Measurements from ENCODE around the gene RAB5B.
A peak's percentile ranks its signal among the peaks of the same experiment; 100 is the strongest.
"Not testable (repeated sequence)": the region's sequence is repeated elsewhere in the genome, so short reads cannot be mapped to it uniquely, and the experiment has no call there.

Gene RAB5B

DNA sequence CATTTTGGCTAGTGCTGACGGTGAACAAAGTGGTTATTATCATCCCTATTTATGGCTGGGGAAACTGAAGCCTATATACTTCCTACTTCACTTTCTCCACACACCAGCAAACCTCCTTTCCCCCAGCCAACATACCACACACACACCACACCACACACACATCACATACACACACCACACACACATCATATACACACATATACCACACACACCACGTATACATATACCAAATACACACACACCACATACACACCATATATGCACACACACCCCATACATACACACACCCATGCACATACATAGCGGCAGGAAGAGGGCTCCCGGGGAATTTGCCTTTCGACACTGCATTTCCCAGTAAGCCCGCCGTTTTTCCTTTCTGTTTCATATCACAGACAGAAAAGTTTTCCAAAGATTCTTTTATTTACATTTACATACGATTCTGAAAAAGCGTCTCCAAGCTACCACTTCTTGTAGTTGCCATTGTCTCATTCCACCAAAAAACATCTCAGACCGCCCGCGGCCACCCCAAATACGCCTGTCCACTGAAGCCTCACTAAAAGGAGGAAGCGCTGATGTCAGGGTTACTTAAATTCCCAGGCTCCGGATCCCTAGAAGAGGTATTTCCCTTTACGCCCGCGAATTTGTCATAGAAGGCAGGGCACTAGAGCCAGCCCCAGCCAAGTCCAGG, 823 bp upstream of the RAB5B start:
- CTCF ChIA-PET: interaction anchor here (1.0 to 2.7 kb wide), 10 partner anchors 11 to 235 kb away, joined by 3 to 26 read pairs (median 4); partner anchors contain the start of gene SUOX

DNA sequence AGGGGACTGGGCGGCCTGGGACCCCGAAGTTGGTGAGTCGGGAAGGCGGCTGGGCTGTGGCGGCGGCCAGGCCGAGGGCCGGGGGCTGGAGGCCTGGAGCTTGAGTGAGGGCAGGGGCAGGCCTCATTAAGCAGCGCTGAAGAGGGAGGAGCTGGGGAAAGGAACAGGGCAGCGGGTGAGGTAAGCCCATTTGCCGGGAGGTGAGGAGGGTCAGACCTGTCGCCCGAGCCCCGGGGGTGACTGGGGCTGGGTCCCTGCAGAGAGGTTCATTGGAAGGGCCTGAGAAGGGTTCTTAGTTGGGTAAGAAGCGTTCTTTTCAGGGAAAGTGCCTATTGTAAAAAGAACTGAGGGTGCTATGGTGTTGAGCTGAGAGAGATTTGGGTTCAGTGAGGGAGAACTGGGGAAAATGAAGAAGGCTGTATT, 441 bp downstream of the RAB5B start:
- TF ChIP-seq, protein P1, sequence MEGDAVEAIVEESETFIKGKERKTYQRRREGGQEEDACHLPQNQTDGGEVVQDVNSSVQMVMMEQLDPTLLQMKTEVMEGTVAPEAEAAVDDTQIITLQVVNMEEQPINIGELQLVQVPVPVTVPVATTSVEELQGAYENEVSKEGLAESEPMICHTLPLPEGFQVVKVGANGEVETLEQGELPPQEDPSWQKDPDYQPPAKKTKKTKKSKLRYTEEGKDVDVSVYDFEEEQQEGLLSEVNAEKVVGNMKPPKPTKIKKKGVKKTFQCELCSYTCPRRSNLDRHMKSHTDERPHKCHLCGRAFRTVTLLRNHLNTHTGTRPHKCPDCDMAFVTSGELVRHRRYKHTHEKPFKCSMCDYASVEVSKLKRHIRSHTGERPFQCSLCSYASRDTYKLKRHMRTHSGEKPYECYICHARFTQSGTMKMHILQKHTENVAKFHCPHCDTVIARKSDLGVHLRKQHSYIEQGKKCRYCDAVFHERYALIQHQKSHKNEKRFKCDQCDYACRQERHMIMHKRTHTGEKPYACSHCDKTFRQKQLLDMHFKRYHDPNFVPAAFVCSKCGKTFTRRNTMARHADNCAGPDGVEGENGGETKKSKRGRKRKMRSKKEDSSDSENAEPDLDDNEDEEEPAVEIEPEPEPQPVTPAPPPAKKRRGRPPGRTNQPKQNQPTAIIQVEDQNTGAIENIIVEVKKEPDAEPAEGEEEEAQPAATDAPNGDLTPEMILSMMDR (IDR thresholded peaks at IDR 0.05; ENCODE audit: insufficient read depth, low read length, missing control alignments): no peak
- POLR2A ChIA-PET: interaction anchor here (0.6 to 2.2 kb wide), 19 partner anchors 8 to 1563 kb away, joined by 3 to 10 read pairs (median 4); partner anchors contain the start of genes CD63, DNAJC14, ORMDL2 and SARNP
- DNase-seq (ENCODE audit: low read depth, low spot score): no peak
- CTCF ChIA-PET: interaction anchor here (1.0 to 2.7 kb wide), 13 partner anchors 9 to 258 kb away, joined by 3 to 26 read pairs (median 4); partner anchors contain the start of genes BLOC1S1, ORMDL2, SARNP and SUOX
- H3K4me3 ChIP-seq (ENCODE audit: low read depth, low read length): peak overlapping the region; percentile 97

More for the DNA sequence above, 823 bp upstream of the RAB5B start:
- no peak for DNase-seq (ENCODE audit: low read depth, low spot score)
- peak overlapping the region; percentile 72 for H3K4me3 ChIP-seq (ENCODE audit: low read depth, low read length)
- POLR2A ChIA-PET: interaction anchor here (0.6 to 2.2 kb wide), 17 partner anchors 10 to 1693 kb away, joined by 3 to 10 read pairs (median 5); partner anchors contain the start of genes CBX5, CD63, DNAJC14 and ORMDL2
- TF ChIP-seq, protein P1 (IDR thresholded peaks at IDR 0.05; ENCODE audit: insufficient read depth, low read length, missing control alignments): no peak

DNA sequence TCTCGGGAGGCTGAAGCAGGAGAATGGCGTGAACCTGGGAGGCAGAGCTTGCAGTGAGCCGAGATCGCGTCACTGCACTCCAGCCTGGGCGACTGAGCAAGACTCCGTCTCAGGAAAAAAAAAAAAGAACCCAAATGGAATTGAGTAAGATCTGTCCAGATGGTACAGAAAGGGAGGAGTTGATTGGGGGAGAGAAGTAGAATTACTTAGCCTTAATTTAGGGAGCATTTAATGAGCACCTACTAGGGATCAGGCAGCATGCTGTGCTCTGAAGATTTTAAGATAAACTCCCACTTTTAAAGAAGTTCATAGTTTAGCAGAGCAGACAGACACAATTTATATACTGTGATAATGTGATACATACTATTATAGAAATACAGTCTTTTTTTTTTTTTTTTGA, 4.5 kb downstream of the RAB5B start:
- CTCF ChIA-PET: interaction anchor here (1.2 to 12.3 kb wide), 2 partner anchors 18 to 39 kb away, joined by 6 to 213 read pairs; partner anchors contain the start of gene SUOX
- POLR2A ChIA-PET: no interaction called here
- no peak for DNase-seq (ENCODE audit: low read depth, low spot score)
- TF ChIP-seq, protein P1 (IDR thresholded peaks at IDR 0.05; ENCODE audit: insufficient read depth, low read length, missing control alignments): no peak
- H3K4me3 ChIP-seq (ENCODE audit: low read depth, low read length): no peak overlapping the region

DNA sequence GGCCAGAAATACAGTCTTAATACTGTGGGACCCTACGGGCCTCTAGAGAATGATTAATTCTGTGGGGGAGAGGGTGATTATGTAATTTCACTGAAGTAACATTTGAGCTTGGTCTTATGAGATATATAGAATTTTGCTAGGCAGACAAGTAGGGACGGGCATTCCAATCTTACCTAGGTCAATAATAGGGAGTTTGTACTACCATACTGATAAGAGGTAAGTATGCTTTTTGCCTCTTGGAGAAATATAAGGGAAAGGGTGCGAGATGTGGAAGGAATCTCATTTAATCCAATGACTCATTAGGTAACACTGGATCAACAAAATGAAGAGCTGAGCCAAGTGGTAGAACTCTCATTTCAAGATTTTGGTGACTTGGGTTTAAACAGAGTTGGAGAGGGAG, 5.2 kb downstream of the RAB5B start:
- POLR2A ChIA-PET: no interaction called here
- no peak for DNase-seq (ENCODE audit: low read depth, low spot score)
- no peak overlapping the region for H3K4me3 ChIP-seq (ENCODE audit: low read depth, low read length)
- TF ChIP-seq, protein P1 (IDR thresholded peaks at IDR 0.05; ENCODE audit: insufficient read depth, low read length, missing control alignments): no peak
- CTCF ChIA-PET: interaction anchor here (1.2 to 12.3 kb wide), 2 partner anchors 17 to 39 kb away, joined by 6 to 213 read pairs; partner anchors contain the start of gene SUOX

DNA sequence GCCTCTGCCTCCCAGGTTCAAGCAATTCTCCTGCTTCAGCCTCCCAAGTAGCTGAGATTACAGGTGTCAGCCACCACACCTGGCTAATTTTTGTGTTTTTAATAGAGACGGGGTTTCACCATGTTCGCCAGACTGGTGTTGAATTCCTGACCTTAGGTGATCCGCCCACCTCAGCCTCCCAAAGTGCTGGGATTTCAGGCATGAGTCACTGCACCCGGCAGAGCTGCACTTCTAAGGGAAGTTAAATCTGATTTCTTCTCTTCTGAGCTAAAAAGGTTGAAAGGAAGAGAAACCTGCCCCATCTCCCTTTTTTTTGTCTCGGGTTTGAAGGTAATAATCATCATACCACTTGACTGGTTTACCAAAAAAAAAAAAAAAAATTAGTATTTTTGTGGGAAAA, 8.0 kb downstream of the RAB5B start:
- POLR2A ChIA-PET: interaction anchor here (0.8 to 1.8 kb wide), 2 partner anchors 8 to 10 kb away, joined by 3 to 10 read pairs; partner anchors contain the start of gene RAB5B

DNA sequence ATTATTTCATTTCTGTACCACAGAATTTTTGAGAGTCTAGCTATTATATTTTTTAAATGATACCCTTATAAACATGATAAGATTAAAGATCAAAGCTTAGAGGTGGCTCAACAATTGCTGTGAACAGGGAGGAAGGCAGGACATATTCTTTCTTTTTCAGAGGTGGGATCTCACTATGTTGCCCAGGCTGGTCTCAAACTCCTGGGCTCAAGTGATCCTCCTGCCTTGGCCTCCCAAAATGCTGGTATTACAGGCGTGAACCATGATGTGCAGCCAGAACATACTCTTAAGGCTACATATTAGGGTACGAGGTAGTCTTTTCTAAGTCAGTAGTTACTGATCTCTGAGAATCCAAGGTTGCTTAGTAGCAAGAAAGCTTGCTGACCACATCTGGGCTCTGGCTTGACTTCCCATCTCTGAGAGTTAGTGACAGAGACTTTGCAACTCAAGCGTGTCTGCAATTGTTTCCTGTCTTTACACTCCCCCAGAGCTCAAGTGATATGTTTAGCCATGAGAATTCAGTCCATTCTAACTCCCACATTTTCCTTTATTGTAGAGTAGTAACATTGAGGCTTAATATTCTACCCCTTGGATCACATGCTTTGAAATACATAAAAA, 8.6 kb downstream of the RAB5B start:
- TF ChIP-seq, protein P1 (IDR thresholded peaks at IDR 0.05; ENCODE audit: insufficient read depth, low read length, missing control alignments): no peak
- DNase-seq (ENCODE audit: low read depth, low spot score): no peak
- CTCF ChIA-PET: interaction anchor here (0.7 to 12.3 kb wide), 6 partner anchors 8 to 245 kb away, joined by 3 to 213 read pairs (median 14); partner anchors contain the start of genes RAB5B and SUOX
- H3K4me3 ChIP-seq (ENCODE audit: low read depth, low read length): no peak overlapping the region
- POLR2A ChIA-PET: interaction anchor here (0.7 to 1.8 kb wide), 4 partner anchors 8 to 558 kb away, joined by 3 to 10 read pairs (median 3); partner anchors contain the start of gene RAB5B

More for the DNA sequence above, 8.0 kb downstream of the RAB5B start:
- not testable (repeated sequence) for H3K4me3 ChIP-seq (ENCODE audit: low read depth, low read length); DNase-seq (ENCODE audit: low read depth, low spot score)
- CTCF ChIA-PET: interaction anchor here (0.7 to 12.3 kb wide), 5 partner anchors 8 to 244 kb away, joined by 3 to 213 read pairs (median 18); partner anchors contain the start of genes RAB5B and SUOX

Data from AG04449 (cell line).